H9 (cell line): ENCODE results near the gene CDHR2. TPM values are rescaled to one million over a fixed set of nuclear protein-coding genes. Genes with fewer than 3 reads are reported as not detected.

Experiments
- DNase-seq: peaks from one replicate; pipeline ENCODE4 v3.0.0-alpha.2; 2017
- H2AFZ ChIP-seq: one replicate; pipeline ENCODE4 v1.6.1; 2013; ENCODE audit warnings: mild to moderate bottlenecking, low read length, control low read depth, moderate library complexity
- H2AK5ac ChIP-seq: 2 replicates; pipeline ENCODE4 v1.6.1; 2013; ENCODE audit warnings: low read length, control low read depth, mixed read lengths; ENCODE audit not compliant: insufficient read length
- H2BK120ac ChIP-seq: one replicate; pipeline ENCODE4 v1.6.1; 2013; ENCODE audit warnings: low read depth, mild to moderate bottlenecking, low read length, control low read depth, inconsistent platforms; ENCODE audit not compliant: poor library complexity, severe bottlenecking
- H2BK12ac ChIP-seq: 2 replicates; pipeline ENCODE4 v1.6.1; 2013; ENCODE audit warnings: low read length, control low read depth, mixed read lengths, low read depth; ENCODE audit not compliant: insufficient read length
- H2BK15ac ChIP-seq: 2 replicates; pipeline ENCODE4 v1.6.1; 2013; ENCODE audit warnings: low read depth, low read length, control low read depth
- H2BK20ac ChIP-seq: one replicate; pipeline ENCODE4 v1.6.1; 2013; ENCODE audit warnings: low read depth, mild to moderate bottlenecking, low read length, control low read depth, inconsistent platforms; ENCODE audit not compliant: poor library complexity, severe bottlenecking
- H2BK5ac ChIP-seq: 2 replicates; pipeline ENCODE4 v1.6.1; 2013; ENCODE audit warnings: low read length, control low read depth, mixed read lengths; ENCODE audit not compliant: insufficient read length
- H3K14ac ChIP-seq: 2 replicates; pipeline ENCODE4 v1.6.1; 2013; ENCODE audit warnings: low read length, control low read depth; ENCODE audit not compliant: insufficient read depth
- H3K18ac ChIP-seq: 2 replicates; pipeline ENCODE4 v1.6.1; 2013; ENCODE audit warnings: low read depth, mild to moderate bottlenecking, mixed read lengths, low read length, control low read depth; ENCODE audit not compliant: insufficient read length
- H3K23ac ChIP-seq: 2 replicates; pipeline ENCODE4 v1.6.1; 2013; ENCODE audit warnings: low read length, control low read depth, mixed read lengths, low read depth; ENCODE audit not compliant: insufficient read length
- H3K23me2 ChIP-seq: 2 replicates; pipeline ENCODE4 v1.6.1; 2013; ENCODE audit warnings: low read depth, mild to moderate bottlenecking, mixed read lengths, low read length, control low read depth; ENCODE audit not compliant: insufficient read length, poor library complexity, severe bottlenecking
- H3K27ac ChIP-seq: 2 replicates; pipeline ENCODE4 v1.5.1; 2013; ENCODE audit warnings: low read length, control low read depth, mixed read lengths, low read depth; ENCODE audit not compliant: insufficient read length
- H3K27me3 ChIP-seq: 2 replicates; pipeline ENCODE4 v1.6.1; 2013; ENCODE audit warnings: low read length, control low read depth, inconsistent platforms; ENCODE audit not compliant: insufficient read depth
- H3K4ac ChIP-seq: 2 replicates; pipeline ENCODE4 v1.6.1; 2013; ENCODE audit warnings: low read depth, mild to moderate bottlenecking, control low read depth, inconsistent platforms, low read length, moderate library complexity
- H3K4me1 ChIP-seq: 2 replicates; pipeline ENCODE4 v1.6.1; 2013; ENCODE audit warnings: low read length, control low read depth, inconsistent platforms; ENCODE audit not compliant: insufficient read depth
- H3K4me2 ChIP-seq: 2 replicates; pipeline ENCODE4 v1.6.1; 2013; ENCODE audit warnings: low read length, control low read depth, mixed read lengths; ENCODE audit not compliant: insufficient read length, insufficient read depth
- H3K56ac ChIP-seq: 2 replicates; pipeline ENCODE4 v1.6.1; 2013; ENCODE audit warnings: low read depth, mild to moderate bottlenecking, mixed read lengths, low read length, control low read depth; ENCODE audit not compliant: insufficient read length
- H3K79me1 ChIP-seq: 2 replicates; pipeline ENCODE4 v1.6.1; 2013; ENCODE audit warnings: low read depth, mild to moderate bottlenecking, moderate library complexity, low read length, control low read depth, inconsistent platforms; ENCODE audit not compliant: insufficient read depth, poor library complexity, severe bottlenecking
- H3K79me2 ChIP-seq: 2 replicates; pipeline ENCODE4 v1.6.1; 2013; ENCODE audit warnings: low read length, control low read depth, inconsistent platforms; ENCODE audit not compliant: insufficient read depth
- H3K9ac ChIP-seq: 2 replicates; pipeline ENCODE4 v1.6.1; 2013; ENCODE audit warnings: low read length, control low read depth, mixed read lengths; ENCODE audit not compliant: insufficient read length; ENCODE audit errors: extremely low read depth
- H3K9me3 ChIP-seq: one replicate; pipeline ENCODE4 v1.6.1; 2013; ENCODE audit warnings: low read depth, low read length, inconsistent platforms; ENCODE audit not compliant: control insufficient read depth
- H3T11ph ChIP-seq: one replicate; pipeline ENCODE4 v1.6.1; 2013; ENCODE audit warnings: mild to moderate bottlenecking, low read length, control low read depth, inconsistent platforms
- H4K20me1 ChIP-seq: one replicate; pipeline ENCODE4 v1.6.1; 2013; ENCODE audit not compliant: control insufficient read depth, insufficient read length, insufficient read depth
- H4K5ac ChIP-seq: 2 replicates; pipeline ENCODE4 v1.6.1; 2013; ENCODE audit warnings: low read depth, mild to moderate bottlenecking, mixed read lengths, low read length, control low read depth; ENCODE audit not compliant: insufficient read length
- H4K8ac ChIP-seq: replicated peaks from 2 replicates; pipeline ENCODE4 v1.6.1; 2013; ENCODE audit warnings: low read length, control low read depth, mixed read lengths, low read depth; ENCODE audit not compliant: insufficient read length
- H4K91ac ChIP-seq: 2 replicates; pipeline ENCODE4 v1.6.1; 2013; ENCODE audit warnings: low read depth, mild to moderate bottlenecking, moderate library complexity, mixed read lengths, low read length, control low read depth; ENCODE audit not compliant: insufficient read length
- H3K27ac Mint-ChIP-seq, 3 experiments: 2 replicates in 2 of 3; 3 replicates in 1 of 3; pipeline ENCODE4 v1.8.0; 2020 to 2021; ENCODE audit warnings: mixed read lengths in 3 of 3, mild to moderate bottlenecking in 1 of 3, moderate library complexity in 1 of 3
- H3K27me3 Mint-ChIP-seq: 2 replicates; pipeline ENCODE4 v1.8.0; 2021; ENCODE audit warnings: low read depth, mild to moderate bottlenecking, moderate library complexity, mixed read lengths
- H3K36me3 Mint-ChIP-seq, 3 experiments: 2 replicates in 2 of 3; 3 replicates in 1 of 3; pipeline ENCODE4 v1.8.0; 2020 to 2021; ENCODE audit warnings: low read depth in 3 of 3, mixed read lengths in 3 of 3; ENCODE audit not compliant: insufficient read depth in 1 of 3
- H3K4me1 Mint-ChIP-seq, 2 experiments: 2 replicates each; pipeline ENCODE4 v1.8.0; 2020; ENCODE audit warnings: mixed read lengths in 2 of 2
- H3K4me3 Mint-ChIP-seq, 2 experiments: 2 replicates in 1 of 2; 3 replicates in 1 of 2; pipeline ENCODE4 v1.8.0; 2020 to 2021; ENCODE audit warnings: mild to moderate bottlenecking in 2 of 2, mixed read lengths in 2 of 2, moderate library complexity in 1 of 2
- H3K9me3 Mint-ChIP-seq, 2 experiments: 2 replicates in 1 of 2; 3 replicates in 1 of 2; pipeline ENCODE4 v1.8.0; 2020; ENCODE audit warnings: mild to moderate bottlenecking in 2 of 2, mixed read lengths in 2 of 2, moderate library complexity in 1 of 2
- CTCF ChIP-seq: fragments of 200-600 bp; sonication (generic); conservative IDR thresholded peaks from 3 replicates; pipeline ENCODE4 v1.8.0; 2021; ENCODE audit warnings: antibody characterized with exemption, mild to moderate bottlenecking
- WGBS: extraction: QIAGEN DNeasy Blood & Tissue Kit; methylation state at CpG from one replicate; pipeline ENCODE4 v1.1.7; 2013; ENCODE audit warnings: missing lambda C conversion rate, low lambda C conversion rate, mixed read lengths; ENCODE audit not compliant: insufficient read length; ENCODE audit errors: extremely low coverage; 5-methylcytosine and 5-hydroxymethylcytosine counted together
- total RNA-seq: library from RNA; stranded (reverse); gene quantifications from 2 replicates; pipeline ENCODE4 v1.2.1, GENCODE V29; 2021

CDHR2 gene
- total RNA-seq, 1 experiment from 2014 or later, result 0.90 TPM

GRCh38 chr5:176557846-176558245 is 8.7 kb downstream of the CDHR2 start:
- H3K56ac ChIP-seq, result no peak overlapping the region
- peaks cover 0 to 4% of the 10 kb centered on the region in 2 experiments; a peak in 3 of 5 replicates for H3K9me3 Mint-ChIP-seq
- no peak overlapping the region for H3K4me3 Mint-ChIP-seq
- no peak overlapping the region for H2BK120ac ChIP-seq
- H2AFZ ChIP-seq, result no peak overlapping the region
- H3K18ac ChIP-seq, result no peak overlapping the region
- H3K79me2 ChIP-seq, result no peaks in the 10 kb centered on the region
- no peaks in the 10 kb centered on the region for H3K9me3 ChIP-seq
- H2BK12ac ChIP-seq, result no peak overlapping the region
- H3K27me3 ChIP-seq, result no peaks in the 10 kb centered on the region
- no peak overlapping the region for H2BK5ac ChIP-seq
- H3K27me3 Mint-ChIP-seq, result peaks cover 10% of the 10 kb centered on the region
- H3K4me1 ChIP-seq, result no peaks in the 10 kb centered on the region
- H3K9ac ChIP-seq, result no peak overlapping the region
- TF ChIP-seq CTCF, result no peak
- no peak overlapping the region for H2BK15ac ChIP-seq
- H3K4ac ChIP-seq, result no peak overlapping the region
- H3K23me2 ChIP-seq, result no peaks in the 10 kb centered on the region
- no peak overlapping the region for H3K27ac ChIP-seq
- no peak overlapping the region for H2BK20ac ChIP-seq
- H3T11ph ChIP-seq, result no peak overlapping the region
- H4K20me1 ChIP-seq, result no peaks in the 10 kb centered on the region
- H3K14ac ChIP-seq, result no peak overlapping the region
- no CpG with 5 or more reads among the region's 13 CpGs for WGBS
- H3K4me2 ChIP-seq, result no peak overlapping the region
- H3K4me1 Mint-ChIP-seq, result peaks cover 30 to 31% of the 10 kb centered on the region in 2 experiments
- no peak overlapping the region for H4K91ac ChIP-seq
- H4K8ac ChIP-seq, result no peak overlapping the region
- no peak overlapping the region for H2AK5ac ChIP-seq
- H3K27ac Mint-ChIP-seq, result no peak overlapping the region
- no peaks in the 10 kb centered on the region for H3K79me1 ChIP-seq
- H3K23ac ChIP-seq, result no peak overlapping the region
- no peak overlapping the region for H4K5ac ChIP-seq
- H3K36me3 Mint-ChIP-seq, result no peaks in the 10 kb centered on the region; a peak in 1 of 7 replicates
- no peak for DNase-seq
